NCI-H526 treated with DMSO at 0.1 percent for 48 hours (cell line): ENCODE measurements around the gene SRGAP2C.
"Not testable (repeated sequence)": the region's sequence is repeated elsewhere in the genome, so short reads cannot be mapped to it uniquely, and the experiment has no call there.

Experiments used
- DNase-seq: peaks from one replicate; lab custom pipeline; 2025; lab: John Stamatoyannopoulos, UW

The SRGAP2C gene

GRCh38 chr1:121384754-121385153, 200.0 kb downstream of the SRGAP2C start:
- DNase-seq, result not testable (repeated sequence)

DNA sequence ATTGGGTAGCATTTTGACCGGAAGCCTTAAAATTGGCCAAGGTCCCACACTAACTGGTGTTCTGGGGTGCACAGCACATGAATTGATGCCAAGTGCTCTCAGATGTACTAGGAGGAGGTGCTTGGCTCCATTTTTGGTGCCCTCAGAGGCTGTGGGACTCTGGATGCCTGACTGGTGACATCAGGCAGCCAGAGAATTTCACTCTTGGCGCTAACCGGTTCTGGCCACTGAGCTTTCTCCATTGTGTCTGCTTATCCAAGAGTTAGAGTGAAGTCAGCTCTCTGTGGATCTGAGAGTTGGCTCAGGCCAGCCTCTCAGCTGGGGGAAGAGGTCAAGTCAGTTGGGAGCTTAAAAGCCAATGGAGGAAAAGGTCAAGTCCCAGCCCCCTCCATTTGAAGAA, 200.4 kb downstream of the SRGAP2C start:
- DNase-seq, result not testable (repeated sequence)

- not testable (repeated sequence) for DNase-seq
Measured at GRCh38 chr1:121385563-121386288, 201.0 kb downstream of the SRGAP2C start.

DNA sequence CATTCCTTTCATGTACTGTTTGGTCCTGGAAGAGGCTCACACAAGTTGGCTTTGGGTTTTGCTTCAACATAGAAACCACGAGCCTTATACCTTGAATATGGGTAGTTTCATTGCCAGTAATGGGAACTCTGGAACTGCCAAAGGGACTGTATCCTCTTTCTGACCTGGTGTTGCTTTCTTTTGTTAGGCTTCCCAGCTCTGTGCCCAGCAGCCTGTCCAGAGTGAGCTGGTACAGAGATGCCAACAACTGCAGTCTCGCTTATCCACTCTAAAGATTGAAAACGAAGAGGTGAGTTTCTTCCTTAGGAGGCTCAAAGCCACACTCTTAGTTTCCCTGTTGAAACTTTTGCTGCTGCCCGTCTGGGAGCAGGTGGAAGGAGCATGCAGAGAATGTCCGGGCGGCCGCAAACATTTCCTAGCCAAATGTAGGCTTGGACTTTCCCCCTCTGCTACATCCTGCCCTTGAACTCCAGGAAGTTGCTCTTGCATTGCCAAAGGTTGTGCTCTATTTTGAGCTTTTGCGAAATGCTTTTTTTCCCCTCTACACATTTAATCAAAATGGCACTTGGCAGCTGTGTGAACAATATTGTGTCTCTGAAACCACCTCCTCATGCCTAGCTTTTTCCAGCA, 201.7 kb downstream of the SRGAP2C start:
- DNase-seq, result not testable (repeated sequence)

- DNase-seq, result not testable (repeated sequence)
Measured at GRCh38 chr1:121389895-121390560, 205.3 kb downstream of the SRGAP2C start.

DNA sequence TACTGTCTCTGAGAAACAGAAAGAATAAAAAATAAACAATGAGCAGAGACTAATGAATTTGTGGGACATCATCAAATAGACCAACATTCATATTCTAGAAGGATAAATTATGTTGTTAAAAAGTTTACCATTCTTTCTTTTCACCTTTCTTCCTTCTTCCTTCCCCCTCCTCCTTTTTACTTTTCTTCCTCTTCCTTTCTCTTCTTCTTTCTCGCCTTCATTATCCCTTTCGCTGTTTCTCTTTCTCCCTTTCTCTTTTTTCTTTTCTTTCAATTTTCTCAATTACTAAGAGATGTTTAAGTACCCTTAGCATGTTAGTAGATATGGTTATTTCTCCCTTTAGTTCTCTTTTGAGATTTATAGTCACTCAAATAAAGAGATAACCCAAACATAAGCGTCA, 207.4 kb downstream of the SRGAP2C start:
- not testable (repeated sequence) for DNase-seq

DNA sequence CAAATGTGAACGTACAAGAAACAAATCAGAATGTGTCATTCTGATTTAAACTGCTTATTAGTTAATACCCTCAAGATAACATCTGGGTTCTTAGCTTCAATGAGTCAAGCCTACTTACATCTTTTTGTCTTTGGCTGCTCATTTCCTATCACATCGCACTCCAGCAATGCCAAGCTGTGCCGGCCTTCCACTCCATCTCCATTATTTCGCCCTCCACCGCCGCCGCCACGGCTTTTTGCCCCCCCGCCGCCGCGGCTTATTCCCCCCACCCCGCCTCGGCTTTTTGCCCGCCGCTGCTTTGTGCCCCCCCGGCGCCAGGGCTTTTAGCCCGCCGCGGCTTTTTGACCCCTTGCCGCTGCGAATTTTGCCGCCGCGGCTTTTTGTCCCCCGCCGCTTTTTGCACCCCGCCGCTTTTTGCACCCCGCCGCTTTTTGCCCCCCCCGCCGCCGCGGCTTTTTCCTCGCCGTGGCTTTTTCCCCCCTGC, 211.0 kb downstream of the SRGAP2C start:
- not testable (repeated sequence) for DNase-seq

- DNase-seq, result not testable (repeated sequence)
Measured at GRCh38 chr1:121396335-121397081, 211.7 kb downstream of the SRGAP2C start.

DNA sequence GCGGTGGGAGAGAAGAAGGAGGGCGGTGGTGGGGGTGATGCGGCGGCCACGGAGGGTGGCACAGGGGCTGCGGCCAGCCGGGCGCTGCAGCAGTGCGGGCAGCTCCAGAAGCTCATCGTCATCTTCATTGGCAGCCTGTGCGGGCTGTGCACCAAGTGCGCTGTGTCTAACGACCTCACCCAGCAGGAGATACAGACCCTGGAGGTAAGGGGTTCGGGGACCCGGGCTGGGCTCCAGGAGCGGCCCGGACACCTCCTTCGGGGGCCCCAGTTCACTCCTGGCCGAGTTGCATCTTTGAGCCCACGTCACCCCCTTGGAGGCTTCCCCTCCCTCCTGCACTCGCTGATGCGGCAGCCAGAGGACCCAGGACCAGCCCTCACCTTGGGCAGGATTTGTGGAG, 212.3 kb downstream of the SRGAP2C start:
- DNase-seq, result not testable (repeated sequence)

DNA sequence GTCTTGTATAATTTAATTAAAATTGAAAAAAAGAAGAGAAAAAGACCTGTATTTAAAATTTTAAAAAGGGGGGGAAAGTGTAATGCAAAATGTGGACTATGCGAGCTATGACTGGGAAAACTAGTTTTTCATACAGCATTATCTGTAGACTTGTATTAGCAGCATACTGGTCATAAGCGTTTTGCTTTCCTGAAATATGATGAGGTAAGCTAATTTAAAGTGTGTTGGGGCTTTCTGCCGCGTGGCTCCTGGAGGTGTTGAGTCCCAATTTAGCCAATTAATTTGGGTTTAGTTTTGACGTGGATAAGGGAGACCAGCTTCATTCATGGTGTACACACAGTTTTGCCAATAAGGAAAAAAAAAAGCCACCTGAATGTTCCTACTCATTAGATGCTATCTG, 214.4 kb downstream of the SRGAP2C start:
- not testable (repeated sequence) for DNase-seq

- not testable (repeated sequence) for DNase-seq
Measured at GRCh38 chr1:121400108-121400507, 215.3 kb downstream of the SRGAP2C start.

DNA sequence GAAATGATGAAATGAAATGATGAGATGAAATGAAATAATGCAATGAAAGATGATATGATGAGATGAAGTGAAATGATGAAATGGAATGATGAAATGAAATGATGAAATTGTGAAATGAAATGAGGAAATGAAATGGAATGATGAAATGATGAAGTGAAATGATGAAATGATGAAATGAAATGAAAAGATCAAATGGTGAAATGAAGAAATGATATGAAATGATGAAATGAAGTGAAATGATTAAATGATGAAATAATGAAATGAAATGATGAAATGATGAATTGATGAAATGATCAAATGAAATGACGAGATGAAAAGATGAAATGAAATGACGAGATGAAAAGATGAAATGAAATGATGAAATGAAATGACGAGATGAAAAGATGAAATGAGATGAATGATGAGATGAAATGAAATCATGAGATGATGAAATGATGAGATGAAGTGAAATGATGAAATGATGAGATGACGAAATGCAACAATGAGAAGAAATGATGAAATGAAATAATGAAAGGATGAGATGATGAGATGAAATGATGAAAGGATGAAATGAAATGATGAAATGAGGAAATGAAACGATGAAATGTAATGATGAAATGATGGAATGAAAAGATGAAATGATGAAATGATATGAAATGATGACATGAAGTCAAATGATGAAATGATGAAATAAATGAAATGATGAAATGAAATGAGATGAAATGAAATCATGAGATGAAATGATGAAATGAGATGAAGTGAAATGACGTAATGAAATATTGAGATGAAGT, 216.0 kb downstream of the SRGAP2C start:
- DNase-seq, result not testable (repeated sequence)

DNA sequence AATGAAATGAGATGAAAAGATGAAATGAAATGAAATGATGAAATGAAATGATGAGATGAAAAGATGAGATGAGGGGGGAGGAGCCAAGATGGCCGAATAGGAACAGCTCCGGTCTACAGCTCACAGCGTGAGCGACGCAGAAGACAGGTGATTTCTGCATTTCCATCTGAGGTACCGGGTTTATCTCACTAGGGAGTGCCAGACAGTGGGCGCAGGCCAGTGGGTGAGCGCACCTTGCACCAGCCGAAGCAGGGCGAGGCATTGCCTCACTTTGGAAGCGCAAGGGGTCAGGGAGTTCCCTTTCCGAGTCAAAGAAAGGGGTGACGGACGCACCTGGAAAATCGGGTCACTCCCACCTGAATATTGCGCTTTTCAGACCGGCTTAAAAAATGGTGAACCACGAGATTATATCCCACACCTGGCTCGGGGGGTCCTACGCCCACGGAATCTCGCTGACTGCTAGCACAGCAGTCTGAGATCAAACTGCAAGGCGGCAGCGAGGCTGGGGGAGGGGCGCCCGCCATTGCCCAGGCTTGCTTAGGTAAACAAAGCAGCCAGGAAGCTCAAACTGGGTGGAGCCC, 216.7 kb downstream of the SRGAP2C start:
- DNase-seq, result not testable (repeated sequence)

DNA sequence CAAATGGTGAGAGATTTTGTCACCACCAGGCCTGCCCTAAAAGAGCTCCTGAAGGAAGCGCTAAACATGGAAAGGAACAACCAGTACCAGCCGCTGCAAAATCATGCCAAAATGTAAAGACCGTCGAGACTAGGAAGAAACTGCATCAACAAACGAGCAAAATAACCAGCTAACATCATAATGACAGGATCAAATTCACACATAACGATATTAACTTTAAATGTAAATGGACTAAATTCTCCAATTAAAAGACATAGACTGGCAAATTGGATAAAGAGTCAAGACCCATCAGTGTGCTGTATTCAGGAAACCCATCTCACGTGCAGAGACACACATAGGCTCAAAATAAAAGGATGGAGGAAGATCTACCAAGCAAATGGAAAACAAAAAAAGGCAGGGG, 218.5 kb downstream of the SRGAP2C start:
- DNase-seq, result not testable (repeated sequence)

- DNase-seq, result no peak
Measured at GRCh38 chr1:121408354-121408753, 223.6 kb downstream of the SRGAP2C start.

DNA sequence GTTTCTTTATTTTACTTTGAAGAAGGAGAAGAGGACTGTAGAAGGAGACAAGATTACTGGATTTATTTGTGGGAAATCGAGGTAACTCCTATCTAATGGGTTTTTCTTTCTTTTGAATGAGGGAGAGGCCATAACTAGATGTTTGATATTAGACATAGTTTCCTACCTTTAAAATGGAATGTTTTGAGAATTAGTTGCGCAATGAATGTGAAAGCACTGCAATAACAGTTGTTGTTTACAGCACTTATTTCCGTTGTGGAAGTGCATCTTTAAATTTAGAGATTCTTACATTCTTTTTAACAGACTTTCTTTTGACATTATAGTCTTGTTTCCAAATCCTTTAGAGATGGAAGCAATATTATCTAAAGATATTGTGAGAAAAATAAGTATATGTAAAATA, 229.0 kb downstream of the SRGAP2C start:
- no peak for DNase-seq

GRCh38 chr1:121414905-121415304, 230.1 kb downstream of the SRGAP2C start:
- no peak for DNase-seq

DNA sequence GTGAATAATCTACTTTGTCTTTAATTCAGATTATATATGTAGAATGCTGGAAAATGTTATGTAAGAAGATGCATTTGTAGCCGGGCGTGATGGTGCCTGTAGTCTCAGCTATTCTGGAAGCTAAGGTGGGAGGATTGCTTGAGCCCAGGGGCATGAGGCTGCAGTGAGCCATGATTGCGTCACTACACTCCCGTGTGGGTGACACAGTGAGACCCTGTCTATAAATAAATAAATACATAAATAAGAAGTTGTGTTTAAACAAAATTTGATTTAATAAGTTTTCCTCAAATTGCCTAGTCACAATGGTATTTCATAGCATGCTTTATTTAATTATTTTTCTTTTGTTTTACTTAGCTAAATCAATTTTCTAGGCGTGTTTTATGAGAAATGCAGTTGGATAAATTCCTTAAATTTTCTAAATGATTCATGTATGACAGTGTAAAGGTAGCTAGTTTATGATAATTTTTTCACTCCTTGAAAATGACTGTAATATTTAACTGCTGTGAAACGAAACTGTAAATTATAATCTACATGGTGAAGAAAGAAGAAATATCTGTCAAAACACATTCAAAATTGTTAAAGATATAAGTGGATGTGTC, 232.6 kb downstream of the SRGAP2C start:
- DNase-seq, result no peak

DNA sequence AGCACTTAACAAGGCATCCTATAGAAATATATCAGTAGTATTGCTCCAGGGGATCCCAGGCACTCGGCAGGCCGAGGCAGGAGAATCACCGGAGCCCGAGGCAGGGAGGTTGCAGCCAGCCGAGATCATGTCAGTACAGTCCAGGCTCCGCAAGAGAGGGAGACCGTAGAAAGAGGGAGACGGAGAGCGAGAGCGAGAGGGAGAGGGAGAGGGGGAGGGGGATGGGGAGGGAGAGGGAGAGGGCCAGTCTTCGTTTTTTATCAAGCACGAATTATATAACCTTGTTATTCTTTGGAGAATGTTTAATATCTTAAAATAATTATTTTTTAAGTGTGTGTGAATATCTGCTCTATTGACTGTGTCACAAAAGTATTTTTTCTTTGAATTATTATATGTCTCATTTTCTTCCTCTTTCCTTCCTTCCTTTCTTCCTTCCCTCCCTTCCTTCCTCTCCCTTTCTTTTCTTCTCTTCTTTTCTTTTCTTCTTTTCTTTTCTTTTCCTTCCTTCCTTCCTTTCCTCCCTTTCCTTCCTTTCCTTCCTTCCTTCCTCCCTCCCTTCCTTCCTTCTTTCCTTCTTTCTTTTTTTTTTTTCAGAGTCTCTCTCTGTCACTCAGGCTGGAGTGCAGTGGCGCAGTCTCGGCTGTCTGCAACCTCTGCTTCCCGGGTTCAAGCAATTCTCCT, 233.7 kb downstream of the SRGAP2C start:
- DNase-seq, result peak; percentile 60

GRCh38 chr1:121419050-121419615, 234.4 kb downstream of the SRGAP2C start:
- DNase-seq, result not testable (repeated sequence)
